Measurements from ENCODE around the gene ZBTB11. TPM values are rescaled to one million over a fixed set of nuclear protein-coding genes. Genes with fewer than 3 reads are reported as not detected.
A peak's percentile ranks its signal among the peaks of the same experiment; 100 is the strongest.
"Not testable (repeated sequence)": the region's sequence is repeated elsewhere in the genome, so short reads cannot be mapped to it uniquely, and the experiment has no call there.

Gene ZBTB11
- total RNA-seq, 2 donors from 2014 or later: 16.8 to 20.9 TPM

DNA sequence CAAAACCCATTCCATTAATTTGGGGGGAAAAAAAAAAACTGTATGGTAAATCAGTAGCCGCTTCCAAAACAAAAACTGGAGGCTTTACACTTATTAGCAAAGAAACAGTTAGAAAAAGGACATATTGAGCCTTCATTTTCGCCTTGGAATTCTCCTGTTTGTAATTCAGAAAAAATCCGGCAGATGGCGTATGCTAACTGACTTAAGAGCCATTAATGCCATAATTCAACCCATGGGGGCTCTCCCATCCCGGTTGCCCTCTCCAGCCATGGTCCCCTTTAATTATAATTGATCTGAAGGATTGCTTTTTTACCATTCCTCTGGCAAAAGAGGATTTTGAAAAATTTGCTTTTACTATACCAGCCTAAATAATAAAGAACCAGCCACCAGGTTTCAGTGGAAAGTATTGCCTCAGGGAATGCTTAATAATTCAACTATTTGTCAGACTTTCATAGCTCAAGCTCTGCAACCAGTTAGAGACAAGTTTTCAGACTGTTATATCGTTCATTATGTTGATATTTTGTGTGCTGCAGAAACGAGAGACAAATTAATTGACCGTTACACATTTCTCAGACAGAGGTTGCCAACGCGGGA, 18.9 kb upstream of the ZBTB11 start:
- H3K4me3 ChIP-seq (ENCODE audit: low read length): no peak overlapping the region
- Mint-ChIP-seq H3K4me1 (peaks cover 21% of the 10 kb centered on the region), H3K27me3 (ENCODE audit: insufficient read depth) (no peaks in the 10 kb centered on the region), H3K9me3 (no peaks in the 10 kb centered on the region), H3K27ac (no peak overlapping the region), H3K36me3 (ENCODE audit: low read depth) (no peaks in the 10 kb centered on the region), H3K4me3 (no peak overlapping the region)
- DNase-seq: peak; percentile 64
- 7 to 36% methylated on average over 4 to 10 of the region's 10 CpGs for WGBS, 2 experiments (ENCODE audit: insufficient coverage in 1 of 2, insufficient read length in 1 of 2)
- H3K9ac ChIP-seq (ENCODE audit: extremely low read depth, low read length, poor library complexity, severe bottlenecking): no peak overlapping the region
- H3K36me3 ChIP-seq (ENCODE audit: control insufficient read depth, insufficient read depth, low read length): no peaks in the 10 kb centered on the region
- no peak overlapping the region for H3K27ac ChIP-seq (ENCODE audit: low read depth, low read length)
- H3K27me3 ChIP-seq (ENCODE audit: control insufficient read depth, insufficient read depth, low read length, poor library complexity, severe bottlenecking): no peaks in the 10 kb centered on the region
- TF ChIP-seq, protein P1, sequence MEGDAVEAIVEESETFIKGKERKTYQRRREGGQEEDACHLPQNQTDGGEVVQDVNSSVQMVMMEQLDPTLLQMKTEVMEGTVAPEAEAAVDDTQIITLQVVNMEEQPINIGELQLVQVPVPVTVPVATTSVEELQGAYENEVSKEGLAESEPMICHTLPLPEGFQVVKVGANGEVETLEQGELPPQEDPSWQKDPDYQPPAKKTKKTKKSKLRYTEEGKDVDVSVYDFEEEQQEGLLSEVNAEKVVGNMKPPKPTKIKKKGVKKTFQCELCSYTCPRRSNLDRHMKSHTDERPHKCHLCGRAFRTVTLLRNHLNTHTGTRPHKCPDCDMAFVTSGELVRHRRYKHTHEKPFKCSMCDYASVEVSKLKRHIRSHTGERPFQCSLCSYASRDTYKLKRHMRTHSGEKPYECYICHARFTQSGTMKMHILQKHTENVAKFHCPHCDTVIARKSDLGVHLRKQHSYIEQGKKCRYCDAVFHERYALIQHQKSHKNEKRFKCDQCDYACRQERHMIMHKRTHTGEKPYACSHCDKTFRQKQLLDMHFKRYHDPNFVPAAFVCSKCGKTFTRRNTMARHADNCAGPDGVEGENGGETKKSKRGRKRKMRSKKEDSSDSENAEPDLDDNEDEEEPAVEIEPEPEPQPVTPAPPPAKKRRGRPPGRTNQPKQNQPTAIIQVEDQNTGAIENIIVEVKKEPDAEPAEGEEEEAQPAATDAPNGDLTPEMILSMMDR (conservative IDR thresholded peaks at IDR 0.05): peak; percentile 85
- no peaks in the 10 kb centered on the region for H3K4me1 ChIP-seq (ENCODE audit: control insufficient read depth, insufficient read depth, low read length)
- H3K9me3 ChIP-seq (ENCODE audit: control insufficient read depth, low read length): no peaks in the 10 kb centered on the region

DNA sequence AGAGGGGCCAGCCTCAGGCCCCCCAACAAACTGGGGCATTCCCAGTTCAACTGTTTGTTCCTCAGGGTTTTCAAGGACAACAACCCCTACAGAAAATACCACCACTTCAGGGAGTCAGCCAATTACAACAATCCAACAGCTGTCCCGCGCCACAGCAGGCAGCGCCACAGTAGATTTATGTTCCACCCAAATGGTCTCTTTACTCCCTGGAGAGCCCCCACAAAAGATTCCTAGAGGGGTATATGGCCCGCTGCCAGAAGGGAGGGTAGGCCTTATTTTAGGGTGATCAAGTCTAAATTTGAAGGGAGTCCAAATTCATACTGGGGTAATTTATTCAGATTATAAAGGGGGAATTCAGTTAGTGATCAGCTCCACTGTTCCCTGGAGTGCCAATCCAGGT, 17.9 kb upstream of the ZBTB11 start:
- H3K36me3 Mint-ChIP-seq (ENCODE audit: low read depth); H3K9me3 Mint-ChIP-seq; H3K27me3 Mint-ChIP-seq (ENCODE audit: insufficient read depth); H3K4me1 ChIP-seq (ENCODE audit: control insufficient read depth, insufficient read depth, low read length); H3K27ac ChIP-seq (ENCODE audit: low read depth, low read length); H3K4me3 Mint-ChIP-seq; H3K27ac Mint-ChIP-seq; H3K36me3 ChIP-seq (ENCODE audit: control insufficient read depth, insufficient read depth, low read length); H3K9ac ChIP-seq (ENCODE audit: extremely low read depth, low read length, poor library complexity, severe bottlenecking); H3K4me3 ChIP-seq (ENCODE audit: low read length); H3K27me3 ChIP-seq (ENCODE audit: control insufficient read depth, insufficient read depth, low read length, poor library complexity, severe bottlenecking); H3K9me3 ChIP-seq (ENCODE audit: control insufficient read depth, low read length); DNase-seq: not testable (repeated sequence)
- 88% methylated on average over 4 of the region's 4 CpGs; no CpG with 5 or more reads in 1 of the 2 experiments for WGBS, 2 experiments (ENCODE audit: insufficient coverage in 1 of 2, insufficient read length in 1 of 2)
- H3K4me1 Mint-ChIP-seq: peaks cover 22% of the 10 kb centered on the region

DNA sequence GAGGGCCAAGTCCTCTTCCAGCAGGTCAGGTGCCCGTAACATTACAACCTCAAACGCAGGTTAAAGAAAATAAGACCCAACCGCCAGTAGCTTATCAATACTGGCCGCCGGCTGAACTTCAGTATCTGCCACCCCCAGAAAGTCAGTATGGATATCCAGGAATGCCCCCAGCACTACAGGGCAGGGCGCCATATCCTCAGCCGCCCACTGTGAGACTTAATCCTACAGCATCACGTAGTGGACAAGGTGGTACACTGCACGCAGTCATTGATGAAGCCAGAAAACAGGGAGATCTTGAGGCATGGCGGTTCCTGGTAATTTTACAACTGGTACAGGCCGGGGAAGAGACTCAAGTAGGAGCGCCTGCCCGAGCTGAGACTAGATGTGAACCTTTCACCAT, 16.6 kb upstream of the ZBTB11 start:
- H3K4me3 ChIP-seq (ENCODE audit: low read length); H3K27me3 ChIP-seq (ENCODE audit: control insufficient read depth, insufficient read depth, low read length, poor library complexity, severe bottlenecking); H3K4me1 ChIP-seq (ENCODE audit: control insufficient read depth, insufficient read depth, low read length); H3K36me3 Mint-ChIP-seq (ENCODE audit: low read depth); H3K9me3 ChIP-seq (ENCODE audit: control insufficient read depth, low read length); H3K27ac Mint-ChIP-seq; H3K9me3 Mint-ChIP-seq; H3K27ac ChIP-seq (ENCODE audit: low read depth, low read length); H3K9ac ChIP-seq (ENCODE audit: extremely low read depth, low read length, poor library complexity, severe bottlenecking); H3K36me3 ChIP-seq (ENCODE audit: control insufficient read depth, insufficient read depth, low read length); H3K27me3 Mint-ChIP-seq (ENCODE audit: insufficient read depth): not testable (repeated sequence)
- TF ChIP-seq, protein P1 (conservative IDR thresholded peaks at IDR 0.05): peak; percentile 73
- peak; percentile 89 for DNase-seq
- peaks cover 22% of the 10 kb centered on the region for H3K4me1 Mint-ChIP-seq
- peak overlapping the region; percentile 52 for H3K4me3 Mint-ChIP-seq
- 84 to 100% methylated on average over 4 to 10 of the region's 13 CpGs for WGBS, 2 experiments (ENCODE audit: insufficient coverage in 1 of 2, insufficient read length in 1 of 2)

DNA sequence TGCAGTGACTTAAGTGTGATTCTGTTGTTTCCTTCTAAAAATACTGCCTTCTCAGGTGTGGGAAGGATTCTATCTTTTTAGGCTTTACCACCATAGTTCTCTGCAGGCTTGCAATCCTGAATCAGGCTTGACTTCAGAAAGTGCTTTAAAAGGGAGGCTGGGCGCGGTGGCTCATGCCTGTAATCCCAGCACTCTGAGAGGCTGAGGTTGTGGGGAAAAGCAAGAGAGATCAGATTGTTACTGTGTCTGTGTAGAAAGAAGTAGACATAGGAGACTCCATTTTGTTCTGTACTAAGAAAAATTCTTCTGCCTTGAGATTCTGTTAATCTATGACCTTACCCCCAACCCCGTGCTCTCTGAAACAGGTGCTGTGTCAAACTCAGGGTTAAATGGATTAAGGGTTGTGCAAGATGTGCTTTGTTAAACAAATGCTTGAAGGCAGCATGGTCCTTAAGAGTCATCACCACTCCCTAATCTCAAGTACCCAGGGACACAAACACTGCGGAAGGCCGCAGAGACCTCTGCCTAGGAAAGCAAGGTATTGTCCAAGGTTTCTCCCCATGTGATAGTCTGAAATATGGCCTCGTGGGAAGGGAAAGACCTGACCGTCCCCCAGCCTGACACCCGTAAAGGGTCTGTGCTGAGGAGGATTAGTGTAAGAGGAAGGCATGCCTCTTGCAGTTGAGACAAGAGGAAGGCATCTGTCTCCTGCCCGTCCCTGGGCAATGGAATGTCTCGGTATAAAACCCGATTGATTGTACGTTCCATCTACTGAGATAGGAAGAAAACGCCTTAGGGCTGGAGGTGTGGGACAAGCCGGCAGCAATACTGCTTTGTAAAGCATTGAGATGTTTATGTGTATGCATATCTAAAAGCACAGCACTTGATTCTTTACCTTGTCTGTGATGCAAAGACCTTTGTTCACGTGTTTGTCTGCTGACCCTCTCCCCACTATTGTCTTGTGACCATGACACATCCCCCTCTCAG, 15.0 kb upstream of the ZBTB11 start:
- Mint-ChIP-seq H3K27ac (peak overlapping the region; percentile 8), H3K4me3 (peak overlapping the region; percentile 52), H3K4me1 (peaks cover 26% of the 10 kb centered on the region)
- not testable (repeated sequence) for DNase-seq; H3K27ac ChIP-seq (ENCODE audit: low read depth, low read length); H3K9me3 ChIP-seq (ENCODE audit: control insufficient read depth, low read length); H3K4me3 ChIP-seq (ENCODE audit: low read length); H3K9me3 Mint-ChIP-seq; H3K36me3 Mint-ChIP-seq (ENCODE audit: low read depth); H3K27me3 Mint-ChIP-seq (ENCODE audit: insufficient read depth); H3K9ac ChIP-seq (ENCODE audit: extremely low read depth, low read length, poor library complexity, severe bottlenecking); H3K27me3 ChIP-seq (ENCODE audit: control insufficient read depth, insufficient read depth, low read length, poor library complexity, severe bottlenecking); H3K4me1 ChIP-seq (ENCODE audit: control insufficient read depth, insufficient read depth, low read length); H3K36me3 ChIP-seq (ENCODE audit: control insufficient read depth, insufficient read depth, low read length)
- 62 to 73% methylated on average over 3 to 10 of the region's 15 CpGs for WGBS, 2 experiments (ENCODE audit: insufficient coverage in 1 of 2, insufficient read length in 1 of 2)

Measured in endodermal cell (in vitro differentiated cells).